ENCODE data around the gene CLSTN2. TPM values are rescaled to one million over a fixed set of nuclear protein-coding genes. Genes with fewer than 3 reads are reported as not detected.

Gene CLSTN2
- total RNA-seq, 1 experiment from 2014 or later = 0.68 TPM

- H2BK12ac ChIP-seq (ENCODE audit: insufficient read length, low read depth, low read length) = no peak overlapping the region
- Mint-ChIP-seq H3K4me1 (peaks cover 8% of the 10 kb centered on the region in 2 experiments), H3K4me3 (no peak overlapping the region), H3K27ac (no peak overlapping the region), H3K36me3 (ENCODE audit: insufficient read depth in 1 of 3, low read depth in 3 of 3) (0 out of 7 replicates have a peak, but pooled peaks cover 0 to 1% (median 0%) of the 10 kb centered on the region in 3 experiments), H3K27me3 (ENCODE audit: low read depth) (no peaks in the 10 kb centered on the region; the same call in 1 of the 2 replicates), H3K9me3 (no peaks in the 10 kb centered on the region)
- H3K23ac ChIP-seq (ENCODE audit: insufficient read length, low read depth, low read length) = no peak overlapping the region
- H4K5ac ChIP-seq (ENCODE audit: insufficient read length, low read depth, low read length) = no peak overlapping the region
- no peak overlapping the region for H3K4me2 ChIP-seq (ENCODE audit: insufficient read depth, insufficient read length, low read length)
- H2BK120ac ChIP-seq (ENCODE audit: low read depth, low read length, poor library complexity, severe bottlenecking) = no peak overlapping the region
- no peak overlapping the region for H3K9ac ChIP-seq (ENCODE audit: extremely low read depth, insufficient read length, low read length)
- no peak overlapping the region for H3K27ac ChIP-seq (ENCODE audit: insufficient read length, low read depth, low read length)
- no peak overlapping the region for H2AFZ ChIP-seq (ENCODE audit: low read length)
- no peak overlapping the region for H2BK15ac ChIP-seq (ENCODE audit: low read depth, low read length)
- H4K91ac ChIP-seq (ENCODE audit: insufficient read length, low read depth, low read length) = no peak overlapping the region
- H4K20me1 ChIP-seq (ENCODE audit: control insufficient read depth, insufficient read depth, insufficient read length) = no peaks in the 10 kb centered on the region
- no peak overlapping the region for H3K56ac ChIP-seq (ENCODE audit: insufficient read length, low read depth, low read length)
- no peak overlapping the region for H4K8ac ChIP-seq (replicated peaks; ENCODE audit: insufficient read length, low read depth, low read length)
- H3K23me2 ChIP-seq (ENCODE audit: insufficient read length, low read depth, low read length, poor library complexity, severe bottlenecking) = no peaks in the 10 kb centered on the region
- H2BK5ac ChIP-seq (ENCODE audit: insufficient read length, low read length) = no peak overlapping the region
- H3K9me3 ChIP-seq (ENCODE audit: control insufficient read depth, low read depth, low read length) = no peaks in the 10 kb centered on the region
- H3K14ac ChIP-seq (ENCODE audit: insufficient read depth, low read length) = no peak overlapping the region
- WGBS (ENCODE audit: extremely low coverage, insufficient read length, low lambda C conversion rate) = no CpG with 5 or more reads among the region's 1 CpG
- no peak overlapping the region for H2AK5ac ChIP-seq (ENCODE audit: insufficient read length, low read length)
- TF ChIP-seq CTCF (conservative IDR thresholded peaks at IDR 0.05) = no peak
- peaks cover under 1% of the 10 kb centered on the region; the same call in 1 of the 2 replicates for H3K4me1 ChIP-seq (ENCODE audit: insufficient read depth, low read length)
- DNase-seq = no peak
- H3K79me2 ChIP-seq (ENCODE audit: insufficient read depth, low read length) = no peaks in the 10 kb centered on the region
- H3K79me1 ChIP-seq (ENCODE audit: insufficient read depth, low read depth, low read length, poor library complexity, severe bottlenecking) = no peaks in the 10 kb centered on the region
- H3K27me3 ChIP-seq (ENCODE audit: insufficient read depth, low read length) = no peaks in the 10 kb centered on the region
- no peak overlapping the region for H2BK20ac ChIP-seq (ENCODE audit: low read depth, low read length, poor library complexity, severe bottlenecking)
- no peak overlapping the region for H3T11ph ChIP-seq (ENCODE audit: low read length)
- H3K4ac ChIP-seq (ENCODE audit: low read depth, low read length) = no peak overlapping the region
- H3K18ac ChIP-seq (ENCODE audit: insufficient read length, low read depth, low read length) = no peak overlapping the region
Measured at GRCh38 chr3:140373234-140373633, 438.2 kb downstream of the CLSTN2 start.

Data from H9 (cell line).